HEK293 (cell line): ENCODE results near the gene MBLAC1.

Experiments used
- ELK4 ChIP-seq: IDR thresholded peaks from 2 replicates; pipeline ENCODE4 v1.6.1; 2011; ENCODE audit warnings: mild to moderate bottlenecking, low read depth, low read length, borderline replicate concordance
- GLIS1 ChIP-seq: fragments of 450-650 bp; formaldehyde crosslinking; IDR thresholded peaks from 2 replicates; pipeline ENCODE4 v1.5.1; 2016; ENCODE audit warnings: missing biosample characterization, missing genetic modification characterization
- HIC1 ChIP-seq: fragments of 450-650 bp; formaldehyde crosslinking; IDR thresholded peaks from 2 replicates; pipeline ENCODE4 v1.5.1; 2016; ENCODE audit warnings: missing biosample characterization, missing genetic modification characterization
- SETDB1 ChIP-seq: IDR thresholded peaks from one replicate; pipeline ENCODE4 v1.6.1; 2017; ENCODE audit warnings: mild to moderate bottlenecking, low read length, moderate library complexity, mixed read lengths; ENCODE audit not compliant: insufficient read length
- YY1 ChIP-seq: fragments of 450-650 bp; formaldehyde crosslinking; IDR thresholded peaks from 2 replicates; pipeline ENCODE4 v1.5.1; 2018; ENCODE audit warnings: missing biosample characterization, missing genetic modification characterization
- ZBTB49 ChIP-seq: fragments of 450-650 bp; formaldehyde crosslinking; IDR thresholded peaks from 2 replicates; pipeline ENCODE4 v1.5.1; 2016; ENCODE audit warnings: missing biosample characterization, missing genetic modification characterization, low read depth
- ZEB2 ChIP-seq: fragments of 450-650 bp; formaldehyde crosslinking; IDR thresholded peaks from 2 replicates; pipeline ENCODE4 v1.5.1; 2016; ENCODE audit warnings: missing biosample characterization, missing genetic modification characterization
- ZFP3 ChIP-seq: fragments of 450-650 bp; formaldehyde crosslinking; IDR thresholded peaks from 2 replicates; pipeline ENCODE4 v1.5.1; 2016; ENCODE audit warnings: low read depth, missing biosample characterization, missing genetic modification characterization
- ZNF112 ChIP-seq: fragments of 450-650 bp; formaldehyde crosslinking; IDR thresholded peaks from 2 replicates; pipeline ENCODE4 v1.5.0; 2017; ENCODE audit warnings: missing biosample characterization, missing genetic modification characterization
- ZNF121 ChIP-seq: fragments of 450-650 bp; formaldehyde crosslinking; IDR thresholded peaks from 2 replicates; pipeline ENCODE4 v1.5.1; 2016; ENCODE audit warnings: missing biosample characterization, missing genetic modification characterization
- ZNF138 ChIP-seq: fragments of 450-650 bp; formaldehyde crosslinking; IDR thresholded peaks from 2 replicates; pipeline ENCODE4 v1.5.1; 2016; ENCODE audit warnings: missing biosample characterization, missing genetic modification characterization, borderline replicate concordance
- ZNF148 ChIP-seq: fragments of 450-650 bp; formaldehyde crosslinking; IDR thresholded peaks from 2 replicates; pipeline ENCODE4 v1.5.0; 2017; ENCODE audit warnings: missing biosample characterization, missing genetic modification characterization, borderline replicate concordance
- ZNF24 ChIP-seq: fragments of 450-650 bp; formaldehyde crosslinking; IDR thresholded peaks from 2 replicates; pipeline ENCODE4 v1.5.1; 2016; ENCODE audit warnings: missing biosample characterization, missing genetic modification characterization
- ZNF26 ChIP-seq: fragments of 450-650 bp; formaldehyde crosslinking; IDR thresholded peaks from 2 replicates; pipeline ENCODE4 v1.5.1; 2016; ENCODE audit warnings: missing biosample characterization, missing genetic modification characterization
- ZNF266 ChIP-seq: fragments of 450-650 bp; formaldehyde crosslinking; IDR thresholded peaks from 2 replicates; pipeline ENCODE4 v1.5.1; 2016; ENCODE audit warnings: missing biosample characterization, missing genetic modification characterization, low read depth
- ZNF292 ChIP-seq: fragments of 450-650 bp; formaldehyde crosslinking; IDR thresholded peaks from 2 replicates; pipeline ENCODE4 v1.5.1; 2016; ENCODE audit warnings: low read depth, missing biosample characterization, missing genetic modification characterization, borderline replicate concordance
- ZNF366 ChIP-seq: fragments of 450-650 bp; formaldehyde crosslinking; conservative IDR thresholded peaks from 2 replicates; pipeline ENCODE4 v1.5.1; 2016; ENCODE audit warnings: missing biosample characterization, missing genetic modification characterization
- ZNF37A ChIP-seq: fragments of 450-650 bp; IDR thresholded peaks from 2 replicates; pipeline ENCODE4 v1.5.1; 2018; ENCODE audit warnings: missing biosample characterization, missing genetic modification characterization
- ZNF391 ChIP-seq: fragments of 450-650 bp; formaldehyde crosslinking; IDR thresholded peaks from 2 replicates; pipeline ENCODE4 v1.5.1; 2016; ENCODE audit warnings: low read depth, missing biosample characterization, missing genetic modification characterization, borderline replicate concordance
- ZNF473 ChIP-seq: fragments of 450-650 bp; formaldehyde crosslinking; IDR thresholded peaks from 2 replicates; pipeline ENCODE4 v1.5.1; 2017; ENCODE audit warnings: missing biosample characterization, missing genetic modification characterization
- ZNF48 ChIP-seq: fragments of 450-650 bp; formaldehyde crosslinking; IDR thresholded peaks from 2 replicates; pipeline ENCODE4 v1.5.1; 2016; ENCODE audit warnings: missing biosample characterization, missing genetic modification characterization
- ZNF645 ChIP-seq: fragments of 450-650 bp; formaldehyde crosslinking; IDR thresholded peaks from 2 replicates; pipeline ENCODE4; 2016; ENCODE audit warnings: missing biosample characterization, missing genetic modification characterization
- ZNF660 ChIP-seq: fragments of 450-650 bp; IDR thresholded peaks from 2 replicates; pipeline ENCODE4 v1.5.1; 2018; ENCODE audit warnings: missing biosample characterization, mild to moderate bottlenecking, missing genetic modification characterization
- ZNF830 ChIP-seq: fragments of 450-650 bp; IDR thresholded peaks from 2 replicates; pipeline ENCODE4 v1.5.0; 2018; ENCODE audit warnings: missing biosample characterization, missing genetic modification characterization, low read depth, mild to moderate bottlenecking, moderate library complexity
- ZNF843 ChIP-seq: fragments of 450-650 bp; formaldehyde crosslinking; IDR thresholded peaks from 2 replicates; pipeline ENCODE4 v1.5.1; 2016; ENCODE audit warnings: missing biosample characterization, missing genetic modification characterization
- TF ChIP-seq, protein P1 (sequence below): fragments of 450-650 bp; formaldehyde crosslinking; IDR thresholded peaks from 2 replicates; pipeline ENCODE4 v1.5.1; 2017; ENCODE audit warnings: missing biosample characterization, mild to moderate bottlenecking, missing genetic modification characterization, moderate library complexity
- TF ChIP-seq, protein P2 (sequence below): fragments of 450-650 bp; formaldehyde crosslinking; IDR thresholded peaks from 2 replicates; pipeline ENCODE4 v1.5.1; 2016; ENCODE audit warnings: missing biosample characterization, missing genetic modification characterization

MBLAC1 gene

DNA sequence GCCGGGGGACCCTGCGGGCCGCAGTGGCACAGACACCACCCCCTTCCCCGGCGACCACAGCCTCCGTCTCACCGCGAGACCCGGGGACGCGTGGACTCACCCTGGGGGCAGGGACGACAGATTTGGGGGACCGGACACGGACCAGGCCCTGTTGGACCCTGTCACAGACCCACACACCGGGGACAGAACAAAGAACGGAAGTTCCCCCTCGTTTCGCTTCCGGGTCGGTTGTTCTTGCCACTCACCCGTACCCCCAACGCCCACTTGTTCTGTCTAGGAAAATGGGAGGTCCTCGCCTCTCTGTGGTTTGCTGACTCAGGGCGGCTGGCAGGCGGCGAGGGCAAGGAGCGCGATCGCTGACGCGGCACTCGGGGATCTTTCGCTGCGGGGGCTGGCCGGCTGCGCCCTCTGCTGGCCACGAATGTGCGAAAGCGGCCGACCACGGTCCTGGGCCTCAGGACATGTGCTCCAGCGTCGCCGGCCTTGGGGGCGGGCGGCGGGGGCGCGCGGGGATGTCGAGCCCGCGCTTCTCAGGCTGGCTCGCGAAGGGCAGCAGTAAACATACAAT lies 45.1 kb upstream of the MBLAC1 start, which contains the start of gene ZNF3 (continued):
- no peak; the same call in 1 of the 2 replicates for TF ChIP-seq YY1 (tag by site-specific recombination)
- no peak for TF ChIP-seq ZNF148 (tag by site-specific recombination)
- no peak for TF ChIP-seq ZNF473 (tag by site-specific recombination)
- TF ChIP-seq SETDB1, result no peak
- no peak for TF ChIP-seq ZFP3 (tag by site-specific recombination)
- TF ChIP-seq, protein P1, sequence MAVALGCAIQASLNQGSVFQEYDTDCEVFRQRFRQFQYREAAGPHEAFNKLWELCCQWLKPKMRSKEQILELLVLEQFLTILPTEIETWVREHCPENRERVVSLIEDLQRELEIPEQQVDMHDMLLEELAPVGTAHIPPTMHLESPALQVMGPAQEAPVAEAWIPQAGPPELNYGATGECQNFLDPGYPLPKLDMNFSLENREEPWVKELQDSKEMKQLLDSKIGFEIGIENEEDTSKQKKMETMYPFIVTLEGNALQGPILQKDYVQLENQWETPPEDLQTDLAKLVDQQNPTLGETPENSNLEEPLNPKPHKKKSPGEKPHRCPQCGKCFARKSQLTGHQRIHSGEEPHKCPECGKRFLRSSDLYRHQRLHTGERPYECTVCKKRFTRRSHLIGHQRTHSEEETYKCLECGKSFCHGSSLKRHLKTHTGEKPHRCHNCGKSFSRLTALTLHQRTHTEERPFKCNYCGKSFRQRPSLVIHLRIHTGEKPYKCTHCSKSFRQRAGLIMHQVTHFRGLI (tag by site-specific recombination), result peak; percentile 25; the same call in 1 of the 2 replicates
- no peak for TF ChIP-seq ELK4
- peak; percentile 85; the same call in 1 of the 2 replicates for TF ChIP-seq ZNF391 (tag by site-specific recombination)
- TF ChIP-seq ZNF266 (tag by site-specific recombination), result no peak
- TF ChIP-seq ZNF292 (tag by site-specific recombination), result no peak
- TF ChIP-seq ZNF112, result no peak
- peak; percentile 83 for TF ChIP-seq GLIS1 (tag by site-specific recombination)
- TF ChIP-seq ZNF37A, result no peak
- no peak for TF ChIP-seq ZNF366 (tag by site-specific recombination)
- TF ChIP-seq ZNF48 (tag by site-specific recombination), result no peak
- TF ChIP-seq ZBTB49 (tag by site-specific recombination), result no peak
- TF ChIP-seq ZEB2 (tag by site-specific recombination), result peak; percentile 100
- peak; percentile 100 for TF ChIP-seq HIC1 (tag by site-specific recombination)
- no peak for TF ChIP-seq ZNF121 (tag by site-specific recombination)
- no peak for TF ChIP-seq ZNF138 (tag by site-specific recombination)
- TF ChIP-seq ZNF660 (tag by site-specific recombination), result peak; percentile 97
- TF ChIP-seq ZNF645 (tag by site-specific recombination), result no peak
- peak; percentile 69; the same call in 1 of the 2 replicates for TF ChIP-seq ZNF843 (tag by site-specific recombination)
- TF ChIP-seq, protein P2, sequence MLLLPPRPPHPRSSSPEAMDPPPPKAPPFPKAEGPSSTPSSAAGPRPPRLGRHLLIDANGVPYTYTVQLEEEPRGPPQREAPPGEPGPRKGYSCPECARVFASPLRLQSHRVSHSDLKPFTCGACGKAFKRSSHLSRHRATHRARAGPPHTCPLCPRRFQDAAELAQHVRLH (tag by site-specific recombination), result peak; percentile 65; the same call in 1 of the 2 replicates
- no peak for TF ChIP-seq ZNF26 (tag by site-specific recombination)
- TF ChIP-seq ZNF830, result no peak
- TF ChIP-seq ZNF24, result peak; percentile 92
